ENCODE data around the gene HOOK2. TPM values are rescaled to one million over a fixed set of nuclear protein-coding genes. Genes with fewer than 3 reads are reported as not detected.

HOOK2 gene
- total and polyA plus RNA-seq, 2 of the 8 experiments (the other 6 are each of a cell fraction or from before 2014, with no cell fraction given) = 23.8 to 63.2 TPM

DNA sequence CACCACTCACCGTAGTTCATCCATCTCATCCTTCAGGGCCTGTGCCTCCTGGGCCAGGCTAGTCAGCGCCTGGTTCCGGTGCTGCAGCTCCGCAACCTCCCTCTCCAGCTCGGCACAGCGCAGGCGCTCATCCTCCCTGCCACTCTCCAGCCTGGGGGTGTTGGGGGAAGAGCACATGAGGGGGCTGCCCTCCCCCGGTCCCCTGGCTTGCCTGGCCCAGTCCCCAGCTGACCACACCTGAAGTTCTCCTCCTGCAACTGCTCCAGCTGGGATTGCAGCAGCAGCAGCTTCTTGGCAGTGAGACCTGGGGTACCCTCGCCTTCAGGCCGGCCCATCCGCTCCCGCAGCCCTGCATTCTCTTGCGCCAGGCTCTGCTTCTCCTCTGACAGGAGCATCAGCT lies 4.4 kb downstream of the HOOK2 start:
- no peak overlapping the region for H3K14ac ChIP-seq (ENCODE audit: insufficient read length)
- no peak overlapping the region for H2BK20ac ChIP-seq (ENCODE audit: low read length)
- no peak overlapping the region for H3K18ac ChIP-seq (ENCODE audit: extremely low read depth, low read length)
- no peak overlapping the region for H2BK5ac ChIP-seq (ENCODE audit: low read depth, low read length)
- H2BK12ac ChIP-seq (ENCODE audit: low read depth, low read length) = no peak overlapping the region
- no peak overlapping the region for H3K27ac ChIP-seq (ENCODE audit: low read depth, low read length)
- no peak overlapping the region for H3K4ac ChIP-seq (replicated peaks; ENCODE audit: insufficient read length, low read depth, low read length)
- DNase-seq (ENCODE audit: low read depth in 1 of 2, low spot score in 2 of 2) (no peak), FAIRE-seq (no peak)
- H3K79me1 ChIP-seq (ENCODE audit: low read depth, low read length) = no peaks in the 10 kb centered on the region
- peaks cover 0 to 22% (median 9%) of the 10 kb centered on the region in 4 experiments; a peak in 7 of 8 replicates for H3K36me3 ChIP-seq (ENCODE audit: control insufficient read depth in 2 of 4, insufficient read depth in 4 of 4, low read length in 3 of 4)
- H3K4me2 ChIP-seq (ENCODE audit: insufficient read depth in 1 of 2, low read depth in 2 of 2, low read length in 2 of 2) = no peak overlapping the region
- H4K91ac ChIP-seq (replicated peaks; ENCODE audit: insufficient read length, low read length) = no peak overlapping the region
- H3K4me1 ChIP-seq (replicated peaks in 1 of 4; ENCODE audit: control insufficient read depth in 3 of 4, insufficient read depth in 4 of 4, low read length in 3 of 4) = peaks cover 2 to 15% (median 8%) of the 10 kb centered on the region in 4 experiments
- H2AK5ac ChIP-seq (ENCODE audit: low read depth, low read length) = no peak overlapping the region
- no peak overlapping the region for H3K56ac ChIP-seq (replicated peaks; ENCODE audit: insufficient read length, low read depth, low read length)
- H3K27me3 ChIP-seq (replicated peaks in 1 of 4; ENCODE audit: control insufficient read depth in 3 of 4, extremely low read depth in 1 of 4, insufficient read depth in 3 of 4, low read length in 3 of 4) = no peaks in the 10 kb centered on the region
- no peak overlapping the region for H3K4me3 ChIP-seq (ENCODE audit: extremely low read depth in 1 of 4, insufficient read depth in 2 of 4, low read depth in 3 of 4, low read length in 4 of 4)
- H2BK120ac ChIP-seq (replicated peaks; ENCODE audit: low read depth, low read length) = no peak overlapping the region
- ChIA-PET POLR2A (ENCODE audit: partially characterized antibody) (interaction anchor here (1.3 to 16.6 kb wide), 4 partner anchors 13 to 37 kb away, joined by 7 to 317 read pairs (median 12); partner anchors contain the start of genes BEST2, JUNB, PRDX2 and THSD8), CTCF (ENCODE audit: partially characterized antibody) (interaction anchor here (0.9 to 11.2 kb wide), 4 partner anchors 8 to 48 kb away, joined by 4 to 137 read pairs (median 32); no protein-coding TSS in a partner anchor)
- H4K8ac ChIP-seq (ENCODE audit: extremely low read depth, insufficient read depth, low read length) = no peak overlapping the region
- no peak overlapping the region for H4K5ac ChIP-seq (ENCODE audit: insufficient read length, low read depth, low read length)
- no peak overlapping the region for H3K23ac ChIP-seq (ENCODE audit: insufficient read length)
- no peak overlapping the region for H2AFZ ChIP-seq (ENCODE audit: low read length)
- H3K79me2 ChIP-seq (ENCODE audit: control insufficient read depth in 1 of 2, insufficient read depth in 2 of 2, low read length in 2 of 2) = no peaks in the 10 kb centered on the region
- no peak overlapping the region for H2BK15ac ChIP-seq (ENCODE audit: low read length)
- no peaks in the 10 kb centered on the region for H3K9me3 ChIP-seq (ENCODE audit: insufficient read depth in 2 of 2, low read depth in 1 of 2, low read length in 1 of 2)
- H3K23me2 ChIP-seq (ENCODE audit: low read depth, low read length) = peaks cover 7% of the 10 kb centered on the region; the same call in 1 of the 2 replicates
- 92% methylated on average over 12 of the region's 13 CpGs; no CpG with 5 or more reads in 1 of the 2 experiments for WGBS, 2 experiments (ENCODE audit: extremely low coverage in 1 of 2, insufficient coverage in 1 of 2, insufficient read length in 1 of 2, insufficient replicate concordance in 2 of 2, low coverage in 1 of 2, low lambda C conversion rate in 2 of 2, missing lambda C conversion rate in 1 of 2)
- no peak overlapping the region for H3K9ac ChIP-seq (replicated peaks in 1 of 4; ENCODE audit: extremely low read depth in 1 of 4, low read depth in 3 of 4, low read length in 3 of 4)
- peaks cover 0 to 3% of the 10 kb centered on the region in 2 experiments for H4K20me1 ChIP-seq (replicated peaks in 1 of 2; ENCODE audit: control insufficient read depth in 1 of 2, insufficient read depth in 2 of 2, low read length in 2 of 2)
- TF ChIP-seq KDM5A (IDR thresholded peaks at IDR 0.05; ENCODE audit: low read length) (no peak), YY1 (IDR thresholded peaks at IDR 0.05; ENCODE audit: low read depth, low read length) (no peak), ATF3 (IDR thresholded peaks at IDR 0.05; ENCODE audit: insufficient read depth, low read depth, low read length) (no peak), JUN (IDR thresholded peaks at IDR 0.05; ENCODE audit: low read depth, low read length) (no peak), HDAC2 (IDR thresholded peaks at IDR 0.05; ENCODE audit: borderline replicate concordance in 1 of 2, low read depth in 2 of 2, low read length in 2 of 2) (no peak), CEBPB (IDR thresholded peaks at IDR 0.05; ENCODE audit: low read depth, low read length) (no peak), RBBP5 (IDR thresholded peaks at IDR 0.05; ENCODE audit: borderline replicate concordance, low read depth, low read length) (no peak), TBP (IDR thresholded peaks at IDR 0.05; ENCODE audit: low read depth, low read length) (no peak), USF2 (IDR thresholded peaks at IDR 0.05; ENCODE audit: low read length) (no peak), SIN3A (conservative IDR thresholded peaks at IDR 0.05 in 1 of 2, IDR thresholded peaks at IDR 0.05 in 1 of 2; ENCODE audit: low read depth in 1 of 2, low read length in 2 of 2) (no peak)
- TF ChIP-seq, protein P1, sequence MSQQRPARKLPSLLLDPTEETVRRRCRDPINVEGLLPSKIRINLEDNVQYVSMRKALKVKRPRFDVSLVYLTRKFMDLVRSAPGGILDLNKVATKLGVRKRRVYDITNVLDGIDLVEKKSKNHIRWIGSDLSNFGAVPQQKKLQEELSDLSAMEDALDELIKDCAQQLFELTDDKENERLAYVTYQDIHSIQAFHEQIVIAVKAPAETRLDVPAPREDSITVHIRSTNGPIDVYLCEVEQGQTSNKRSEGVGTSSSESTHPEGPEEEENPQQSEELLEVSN (IDR thresholded peaks at IDR 0.05) = no peak
